ENCODE measurements around the gene CDC42BPA. TPM values are rescaled to one million over a fixed set of nuclear protein-coding genes. Genes with fewer than 3 reads are reported as not detected.
"Not testable (repeated sequence)": the region's sequence is repeated elsewhere in the genome, so short reads cannot be mapped to it uniquely, and the experiment has no call there.

Gene CDC42BPA
- total and polyA plus RNA-seq, 2 of the 13 experiments (the other 11 are each of a cell fraction or from before 2014, with no cell fraction given): 6.5 to 16.0 TPM

- TF ChIP-seq HMGXB3 (CRISPR knock-in tag; IDR thresholded peaks at IDR 0.05; ENCODE audit: borderline replicate concordance): no peak
These were observed 206.5 kb downstream of the CDC42BPA start (continued) for GRCh38 chr1:227111782-227112181.

- FAIRE-seq; BruUV-seq (replicated peaks); H3K9me3 ChIP-seq (ENCODE audit: low read length); intact Hi-C loops (cut with micrococcal nuclease; ENCODE audit: unreplicated experiment); DNase-seq (ENCODE audit: low spot score); H3K27me3 ChIP-seq (ENCODE audit: control insufficient read depth in 1 of 2, insufficient read depth in 2 of 2, low read length in 2 of 2); H2AFZ ChIP-seq (ENCODE audit: low read length); H3K36me3 ChIP-seq (replicated peaks in 1 of 2; ENCODE audit: control insufficient read depth in 1 of 2, insufficient read depth in 2 of 2, low read length in 2 of 2); ATAC-seq; H4K20me1 ChIP-seq (ENCODE audit: insufficient read depth, low read length); H3K79me2 ChIP-seq (ENCODE audit: insufficient read depth, low read length); H3K9ac ChIP-seq (ENCODE audit: insufficient read depth, low read depth, low read length); in situ Hi-C loops (cut with HindIII; ENCODE audit: extremely low pct_ligation_motif_present, low pct_unique_long_range_greater_than_20kb); CTCF ChIA-PET (ENCODE audit: low intra/inter-chr PET ratio, low total read pairs); POLR2A ChIA-PET; H3K27ac ChIP-seq (ENCODE audit: extremely low read length, insufficient read depth, low read length); H3K4me2 ChIP-seq (ENCODE audit: low read depth, low read length); H3K4me3 ChIP-seq (replicated peaks in 1 of 3; ENCODE audit: insufficient read depth in 1 of 3, low read depth in 2 of 3, low read length in 3 of 3): not testable (repeated sequence)
- peaks cover 10% of the 10 kb centered on the region for H3K4me1 ChIP-seq (ENCODE audit: insufficient read depth, low read length)
- WGBS (ENCODE audit: low lambda C conversion rate): 85% methylated on average over 3 of the region's 3 CpGs
- TF ChIP-seq ZNF121 (CRISPR knock-in tag; IDR thresholded peaks at IDR 0.05): peak; percentile 17; the same call in 1 of the 2 replicates
These were observed 213.0 kb downstream of the CDC42BPA start for GRCh38 chr1:227105291-227105690.
